ENCODE measurements around the gene AHCYL2. TPM values are rescaled to one million over a fixed set of nuclear protein-coding genes. Genes with fewer than 3 reads are reported as not detected.

AHCYL2 gene
- total and polyA plus RNA-seq, 2 of the 8 experiments (the other 6 are each of a cell fraction or from before 2014, with no cell fraction given) = 20.7 to 25.4 TPM

GRCh38 chr7:129454249-129454551, 229.4 kb downstream of the AHCYL2 start (continued):
- TF ChIP-seq ASH2L (IDR thresholded peaks at IDR 0.05; ENCODE audit: low read length) = no peak
- TF ChIP-seq RAD21 (IDR thresholded peaks at IDR 0.05 in 1 of 2, conservative IDR thresholded peaks at IDR 0.05 in 1 of 2; ENCODE audit: low read depth in 2 of 2, low read length in 2 of 2) = no peak
- no peak for TF ChIP-seq YY1 (IDR thresholded peaks at IDR 0.05; ENCODE audit: low read depth, low read length)
